K562 (cell line): Measurements from ENCODE around the gene DBP. TPM values are rescaled to one million over a fixed set of nuclear protein-coding genes. Genes with fewer than 3 reads are reported as not detected.

Experiments used
- ATAC-seq: fragments of 200-7000 bp; cut with Tn5 transposase; 3 replicates; pipeline ENCODE4 v1.9.1; 2020; ENCODE audit warnings: moderate library complexity
- BruUV-seq: library from RNA; stranded (reverse); fragments of 400-500 nt; replicated peaks from 2 replicates; lab custom pipeline; 2021; lab: Mats Ljungman, UMichigan
- CTCF ChIA-PET: fragments of 300-600 bp; formaldehyde crosslinking; extraction: SDS; loops from one replicate; lab custom pipeline; 2021; ENCODE audit warnings: low intra/inter-chr PET ratio; lab: Yijun Ruan, JAX
- POLR2A ChIA-PET: fragments of 300-600, 350-650 bp; sonication (Branson Sonifier 250); formaldehyde crosslinking; extraction: SDS; loops from one replicate; lab custom pipeline; 2021; ENCODE audit warnings: antibody characterized with exemption, inconsistent platforms; lab: Yijun Ruan, JAX
- DNase-seq, 4 experiments: peaks; one replicate each; pipeline versions ENCODE4 v3.0.0 to v3.0.0-alpha.2; 2011 to 2018; ENCODE audit warnings: low spot score in 3 of 4, mixed read lengths in 3 of 4; ENCODE audit errors: extremely low read depth in 1 of 4
- FAIRE-seq: peaks from 2 replicates; lab custom pipeline; 2011; peaks lifted over from hg19 to GRCh38; lab: Jason Lieb, UNC
- H2AFZ ChIP-seq: 2 replicates; pipeline ENCODE4 v1.6.0; 2011; ENCODE audit warnings: low read depth, low read length, control low read depth, inconsistent platforms
- H3K27ac ChIP-seq: fragments of 200-600 bp; 3 replicates; pipeline ENCODE4 v1.8.0; 2011; ENCODE audit warnings: low read depth, mild to moderate bottlenecking, control low read depth, inconsistent platforms, low read length, moderate library complexity, mixed read lengths; ENCODE audit errors: extremely low read depth
- H3K27me3 ChIP-seq, 2 experiments: fragments of 300-600 bp in 1 of 2; 2 replicates in 1 of 2; 3 replicates in 1 of 2; pipeline versions ENCODE4 v1.6.0 to v1.8.0; 2011; ENCODE audit warnings: inconsistent platforms in 2 of 2, low read length in 2 of 2, mild to moderate bottlenecking in 1 of 2, mixed read lengths in 1 of 2, moderate library complexity in 1 of 2; ENCODE audit not compliant: control insufficient read depth in 2 of 2, insufficient read depth in 2 of 2
- H3K36me3 ChIP-seq: fragments of 300-600 bp; 3 replicates; pipeline ENCODE4 v1.8.0; 2011; ENCODE audit warnings: mild to moderate bottlenecking, low read length, inconsistent platforms; ENCODE audit not compliant: control insufficient read depth, insufficient read depth
- H3K4me1 ChIP-seq, 2 experiments: fragments of 200-600 bp in 1 of 2; replicated peaks in 1 of 2; 2 replicates in 1 of 2; 3 replicates in 1 of 2; pipeline versions ENCODE4 v1.5.1 to v1.8.0; 2011; ENCODE audit warnings: inconsistent platforms in 2 of 2, low read length in 2 of 2, mild to moderate bottlenecking in 1 of 2, mixed read lengths in 1 of 2, moderate library complexity in 1 of 2; ENCODE audit not compliant: control insufficient read depth in 2 of 2, insufficient read depth in 2 of 2
- H3K4me2 ChIP-seq: 2 replicates; pipeline ENCODE4 v1.6.1; 2011; ENCODE audit warnings: low read length, control low read depth, inconsistent platforms, mixed read lengths; ENCODE audit not compliant: insufficient read depth
- H3K4me3 ChIP-seq: fragments of 200-600 bp; sonication (generic), shearing (Covaris generic); 2 replicates; pipeline ENCODE4 v1.5.1; 2016; ENCODE audit warnings: control low read depth, inconsistent platforms
- H3K79me2 ChIP-seq: fragments of 200-600 bp; 3 replicates; pipeline ENCODE4 v1.8.0; 2011; ENCODE audit warnings: low read length, inconsistent platforms; ENCODE audit not compliant: control insufficient read depth, insufficient read depth
- H3K9ac ChIP-seq, 2 experiments: 2 replicates each; pipeline versions ENCODE4 v1.6.0 to v1.6.1; 2011; ENCODE audit warnings: low read depth in 2 of 2, low read length in 2 of 2, control low read depth in 1 of 2, inconsistent platforms in 1 of 2, mild to moderate bottlenecking in 1 of 2, mixed read lengths in 1 of 2; ENCODE audit not compliant: insufficient read depth in 1 of 2
- H3K9me1 ChIP-seq: one replicate; pipeline ENCODE4 v1.6.0; 2011; ENCODE audit warnings: inconsistent platforms, mild to moderate bottlenecking, low read length, moderate library complexity; ENCODE audit not compliant: control insufficient read depth, insufficient read depth
- H3K9me3 ChIP-seq: replicated peaks from 2 replicates; pipeline ENCODE4 v1.5.1; 2011; ENCODE audit warnings: low read depth, low read length, inconsistent platforms; ENCODE audit not compliant: control insufficient read depth, insufficient read depth
- H4K20me1 ChIP-seq: replicated peaks from 2 replicates; pipeline ENCODE4 v1.6.1; 2011; ENCODE audit warnings: low read length, inconsistent platforms, mixed read lengths; ENCODE audit not compliant: control insufficient read depth, insufficient read depth
- HNRNPK ChIP-seq: fragments of 200-400 bp; formaldehyde crosslinking; IDR thresholded peaks from one replicate; pipeline ENCODE4 v1.6.1; 2018; ENCODE audit warnings: mild to moderate bottlenecking, low read depth, low read length; ENCODE audit not compliant: poor library complexity, severe bottlenecking
- KDM5B ChIP-seq: fragments of 200-600 bp; sonication (generic); IDR thresholded peaks from 2 replicates; pipeline ENCODE4 v1.6.1; 2012; ENCODE audit warnings: low read depth, mild to moderate bottlenecking, moderate library complexity, low read length, control low read depth, inconsistent platforms; ENCODE audit not compliant: insufficient replicate concordance
- TCF7 ChIP-seq: sonication (generic); IDR thresholded peaks from 2 replicates; pipeline ENCODE4 v1.6.1; 2016; ENCODE audit warnings: antibody characterized with exemption, borderline replicate concordance
- ZNF140 ChIP-seq: fragments of 250-450 bp; sonication (Bioruptor Pico); IDR thresholded peaks from 2 replicates; pipeline ENCODE4 v1.8.0; 2021; ENCODE audit warnings: moderate library complexity, mild to moderate bottlenecking, inconsistent platforms
- ZNF184 ChIP-seq: sonication (generic); formaldehyde crosslinking; IDR thresholded peaks from 2 replicates; pipeline ENCODE4 v1.5.0; 2020; ENCODE audit warnings: missing genetic modification reagents
- ZNF212 ChIP-seq: fragments of 450-650 bp; formaldehyde crosslinking; IDR thresholded peaks from 2 replicates; pipeline ENCODE4 v1.4.0; 2020; ENCODE audit warnings: mild to moderate bottlenecking
- WGBS: fragments of 100-300 bp; shearing (Covaris generic); methylation state at CpG from one replicate; pipeline ENCODE4 v1.1.6; 2016; ENCODE audit warnings: low coverage, mixed read lengths; ENCODE audit not compliant: insufficient coverage; ENCODE audit errors: missing lambda C conversion rate; 5-methylcytosine and 5-hydroxymethylcytosine counted together
- in situ Hi-C: fragments of 300-500 bp; cut with MboI; formaldehyde crosslinking; loops from 4 replicates; pipeline ENCODE4 v1.15.0; 2018; ENCODE audit warnings: inconsistent platforms, mixed read lengths
- intact Hi-C: fragments of 100-400 bp; cut with micrococcal nuclease; formaldehyde crosslinking; loops from 2 replicates; pipeline ENCODE4 v1.14.2; 2022
- polyA plus RNA-seq, 8 experiments: library from polyadenylated mRNA; depleted of rRNA in 4 of 8; stranded (reverse) in 5 of 8; unstranded in 3 of 8; fragments of >200 nt; fragmentation: Nextera tagmentation in 2 of 8; fragmentation: Illumina TruSeq in 1 of 8; extraction: Ambion mirVana in 2 of 8; extraction: Trizol in 1 of 8; gene quantifications; 2 replicates each; pipeline versions ENCODE4 v1.2.1 to v1.2.3, GENCODE V29; 2011 to 2014; ENCODE audit warnings: inconsistent platforms in 1 of 8, missing spikeins in 1 of 8
- total RNA-seq, 7 experiments: library from RNA; depleted of rRNA in 6 of 7; stranded (reverse); fragments of >200 nt in 6 of 7; fragmentation: Illumina TruSeq in 2 of 7; extraction: Trizol in 2 of 7; gene quantifications; 2 replicates each; pipeline versions ENCODE4 v1.2.1 to v1.2.3, GENCODE V29; 2011 to 2021; ENCODE audit warnings: low replicate concordance in 1 of 7
- TF ChIP-seq, protein P1 (sequence below): sonication (generic); formaldehyde crosslinking; IDR thresholded peaks from 2 replicates; pipeline ENCODE4 v1.8.1; 2023; ENCODE audit warnings: mild to moderate bottlenecking, missing genetic modification reagents
- TF ChIP-seq, protein P2 (sequence below): fragments of 450-650 bp; formaldehyde crosslinking; IDR thresholded peaks from 2 replicates; pipeline ENCODE4 v1.4.0; 2020; ENCODE audit warnings: mild to moderate bottlenecking, moderate library complexity
- TF ChIP-seq, protein P3 (sequence below): fragments of 450-650 bp; IDR thresholded peaks from one replicate; pipeline ENCODE4 v1.6.1; 2018; ENCODE audit warnings: mild to moderate bottlenecking, moderate library complexity; ENCODE audit not compliant: partially characterized antibody
- TF ChIP-seq, protein P4 (sequence below): sonication (generic); formaldehyde crosslinking; IDR thresholded peaks from 2 replicates; pipeline ENCODE4 v1.8.0; 2023; ENCODE audit warnings: mild to moderate bottlenecking, missing genetic modification reagents
- TF ChIP-seq, protein P5 (sequence below), 2 experiments: IDR thresholded peaks in 1 of 2; conservative IDR thresholded peaks in 1 of 2; 2 replicates each; pipeline ENCODE4 v1.6.1; 2016; ENCODE audit warnings: low read depth in 2 of 2, mild to moderate bottlenecking in 1 of 2, missing compliant biosample characterization in 1 of 2, missing genetic modification characterization in 1 of 2, moderate library complexity in 1 of 2

The DBP gene
- total and polyA plus RNA-seq, 9 of the 15 experiments (the other 6 are each of a cell fraction or from before 2014, with no cell fraction given), result 0.25 to 5.5 (median 1.8) TPM

DNA sequence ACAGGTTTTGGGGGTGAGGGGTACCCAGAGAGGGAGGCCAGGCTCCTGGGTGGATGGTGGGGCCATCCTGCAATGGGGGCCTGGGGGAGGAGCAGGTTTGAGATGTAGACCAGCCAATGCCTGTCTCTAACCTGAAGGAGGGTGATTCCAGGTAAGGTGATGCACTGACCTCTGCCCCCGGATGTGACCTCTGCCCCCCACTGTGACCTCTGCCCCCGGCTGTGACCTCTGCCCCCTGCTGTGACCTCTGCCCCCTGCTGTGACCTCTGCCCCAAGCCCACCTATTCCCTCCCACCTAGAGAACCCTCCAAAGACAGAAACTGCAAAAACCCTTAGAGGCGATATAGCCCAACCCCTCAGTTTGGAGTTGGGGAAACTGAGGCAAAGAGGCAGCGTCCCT is 40.9 kb downstream of the DBP start:
- BruUV-seq, result no TSS peak
- Histone ChIP-seq H3K79me2 (no peaks in the 10 kb centered on the region), H3K4me2 (no peak overlapping the region), H2AFZ (no peak overlapping the region), H4K20me1 (0 out of 2 replicates have a peak, but pooled peaks cover 2% of the 10 kb centered on the region), H3K4me1 (peaks cover 0 to 33% of the 10 kb centered on the region in 2 experiments; a peak in 2 of 5 replicates), H3K27me3 (peaks cover 0 to 7% of the 10 kb centered on the region in 2 experiments; a peak in 2 of 5 replicates), H3K4me3 (no peak overlapping the region), H3K27ac (no peak overlapping the region), H3K9me1 (peaks cover 2% of the 10 kb centered on the region), H3K9me3 (no peaks in the 10 kb centered on the region), H3K36me3 (no peaks in the 10 kb centered on the region), H3K9ac (peak overlapping the region in 1 of 2 experiments; percentile 35; a peak in 1 of 4 replicates)
- in situ Hi-C loops, result loop anchor here (25.0 kb wide), 1 partner anchor 1516 kb away; no protein-coding TSS in a partner anchor
- no peak for FAIRE-seq
- ChIA-PET POLR2A (interaction anchor here (2.3 kb wide), 1 partner anchor 21 kb away, joined by 9 read pairs; no protein-coding TSS in a partner anchor), CTCF (no interaction called here)
- intact Hi-C loops, result no loop called here
- no peak for ATAC-seq
- DNase-seq, result no peak
- 59% methylated on average over 3 of the region's 4 CpGs for WGBS
- TF ChIP-seq, protein P1, sequence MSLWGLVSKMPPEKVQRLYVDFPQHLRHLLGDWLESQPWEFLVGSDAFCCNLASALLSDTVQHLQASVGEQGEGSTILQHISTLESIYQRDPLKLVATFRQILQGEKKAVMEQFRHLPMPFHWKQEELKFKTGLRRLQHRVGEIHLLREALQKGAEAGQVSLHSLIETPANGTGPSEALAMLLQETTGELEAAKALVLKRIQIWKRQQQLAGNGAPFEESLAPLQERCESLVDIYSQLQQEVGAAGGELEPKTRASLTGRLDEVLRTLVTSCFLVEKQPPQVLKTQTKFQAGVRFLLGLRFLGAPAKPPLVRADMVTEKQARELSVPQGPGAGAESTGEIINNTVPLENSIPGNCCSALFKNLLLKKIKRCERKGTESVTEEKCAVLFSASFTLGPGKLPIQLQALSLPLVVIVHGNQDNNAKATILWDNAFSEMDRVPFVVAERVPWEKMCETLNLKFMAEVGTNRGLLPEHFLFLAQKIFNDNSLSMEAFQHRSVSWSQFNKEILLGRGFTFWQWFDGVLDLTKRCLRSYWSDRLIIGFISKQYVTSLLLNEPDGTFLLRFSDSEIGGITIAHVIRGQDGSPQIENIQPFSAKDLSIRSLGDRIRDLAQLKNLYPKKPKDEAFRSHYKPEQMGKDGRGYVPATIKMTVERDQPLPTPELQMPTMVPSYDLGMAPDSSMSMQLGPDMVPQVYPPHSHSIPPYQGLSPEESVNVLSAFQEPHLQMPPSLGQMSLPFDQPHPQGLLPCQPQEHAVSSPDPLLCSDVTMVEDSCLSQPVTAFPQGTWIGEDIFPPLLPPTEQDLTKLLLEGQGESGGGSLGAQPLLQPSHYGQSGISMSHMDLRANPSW, result no peak
- TF ChIP-seq ZNF140, result no peak
- no peak for TF ChIP-seq ZNF212 (CRISPR knock-in tag)
- no peak for TF ChIP-seq KDM5B
- no peak for TF ChIP-seq ZNF184 (CRISPR knock-in tag)
- TF ChIP-seq, protein P2, sequence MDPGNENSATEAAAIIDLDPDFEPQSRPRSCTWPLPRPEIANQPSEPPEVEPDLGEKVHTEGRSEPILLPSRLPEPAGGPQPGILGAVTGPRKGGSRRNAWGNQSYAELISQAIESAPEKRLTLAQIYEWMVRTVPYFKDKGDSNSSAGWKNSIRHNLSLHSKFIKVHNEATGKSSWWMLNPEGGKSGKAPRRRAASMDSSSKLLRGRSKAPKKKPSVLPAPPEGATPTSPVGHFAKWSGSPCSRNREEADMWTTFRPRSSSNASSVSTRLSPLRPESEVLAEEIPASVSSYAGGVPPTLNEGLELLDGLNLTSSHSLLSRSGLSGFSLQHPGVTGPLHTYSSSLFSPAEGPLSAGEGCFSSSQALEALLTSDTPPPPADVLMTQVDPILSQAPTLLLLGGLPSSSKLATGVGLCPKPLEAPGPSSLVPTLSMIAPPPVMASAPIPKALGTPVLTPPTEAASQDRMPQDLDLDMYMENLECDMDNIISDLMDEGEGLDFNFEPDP (CRISPR knock-in tag), result no peak
- TF ChIP-seq, protein P3, sequence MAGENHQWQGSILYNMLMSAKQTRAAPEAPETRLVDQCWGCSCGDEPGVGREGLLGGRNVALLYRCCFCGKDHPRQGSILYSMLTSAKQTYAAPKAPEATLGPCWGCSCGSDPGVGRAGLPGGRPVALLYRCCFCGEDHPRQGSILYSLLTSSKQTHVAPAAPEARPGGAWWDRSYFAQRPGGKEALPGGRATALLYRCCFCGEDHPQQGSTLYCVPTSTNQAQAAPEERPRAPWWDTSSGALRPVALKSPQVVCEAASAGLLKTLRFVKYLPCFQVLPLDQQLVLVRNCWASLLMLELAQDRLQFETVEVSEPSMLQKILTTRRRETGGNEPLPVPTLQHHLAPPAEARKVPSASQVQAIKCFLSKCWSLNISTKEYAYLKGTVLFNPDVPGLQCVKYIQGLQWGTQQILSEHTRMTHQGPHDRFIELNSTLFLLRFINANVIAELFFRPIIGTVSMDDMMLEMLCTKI, result no peak
- TF ChIP-seq HNRNPK, result no peak
- TF ChIP-seq, protein P4, sequence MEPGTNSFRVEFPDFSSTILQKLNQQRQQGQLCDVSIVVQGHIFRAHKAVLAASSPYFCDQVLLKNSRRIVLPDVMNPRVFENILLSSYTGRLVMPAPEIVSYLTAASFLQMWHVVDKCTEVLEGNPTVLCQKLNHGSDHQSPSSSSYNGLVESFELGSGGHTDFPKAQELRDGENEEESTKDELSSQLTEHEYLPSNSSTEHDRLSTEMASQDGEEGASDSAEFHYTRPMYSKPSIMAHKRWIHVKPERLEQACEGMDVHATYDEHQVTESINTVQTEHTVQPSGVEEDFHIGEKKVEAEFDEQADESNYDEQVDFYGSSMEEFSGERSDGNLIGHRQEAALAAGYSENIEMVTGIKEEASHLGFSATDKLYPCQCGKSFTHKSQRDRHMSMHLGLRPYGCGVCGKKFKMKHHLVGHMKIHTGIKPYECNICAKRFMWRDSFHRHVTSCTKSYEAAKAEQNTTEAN (CRISPR knock-in tag), result no peak
- TF ChIP-seq, protein P5, sequence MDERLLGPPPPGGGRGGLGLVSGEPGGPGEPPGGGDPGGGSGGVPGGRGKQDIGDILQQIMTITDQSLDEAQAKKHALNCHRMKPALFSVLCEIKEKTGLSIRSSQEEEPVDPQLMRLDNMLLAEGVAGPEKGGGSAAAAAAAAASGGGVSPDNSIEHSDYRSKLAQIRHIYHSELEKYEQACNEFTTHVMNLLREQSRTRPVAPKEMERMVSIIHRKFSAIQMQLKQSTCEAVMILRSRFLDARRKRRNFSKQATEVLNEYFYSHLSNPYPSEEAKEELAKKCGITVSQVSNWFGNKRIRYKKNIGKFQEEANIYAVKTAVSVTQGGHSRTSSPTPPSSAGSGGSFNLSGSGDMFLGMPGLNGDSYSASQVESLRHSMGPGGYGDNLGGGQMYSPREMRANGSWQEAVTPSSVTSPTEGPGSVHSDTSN (CRISPR knock-in tag; IDR thresholded peaks at IDR 0.05; ENCODE audit: low read depth), result no peak
- TF ChIP-seq, protein P5 (tag; conservative IDR thresholded peaks at IDR 0.05; ENCODE audit: low read depth), result no peak
- TF ChIP-seq TCF7, result no peak
